ENCODE results near the gene BORCS6. TPM values are rescaled to one million over a fixed set of nuclear protein-coding genes. Genes with fewer than 3 reads are reported as not detected.
A peak's percentile ranks its signal among the peaks of the same experiment; 100 is the strongest.

The BORCS6 gene
- total and polyA plus RNA-seq, 2 of the 13 experiments (the other 11 are each of a cell fraction or from before 2014, with no cell fraction given), result 2.0 to 5.1 TPM

GRCh38 chr17:8138672-8139371 lies 51.2 kb downstream of the BORCS6 start (continued):
- TF ChIP-seq FOXK1 (CRISPR knock-in tag; IDR thresholded peaks at IDR 0.05; ENCODE audit: borderline replicate concordance, low read depth), result no peak
- no peak for TF ChIP-seq ZNF678 (CRISPR knock-in tag; IDR thresholded peaks at IDR 0.05)
- no peak for TF ChIP-seq ZIK1 (CRISPR knock-in tag; IDR thresholded peaks at IDR 0.05; ENCODE audit: borderline replicate concordance, low read depth)
- TF ChIP-seq FOXO1 (CRISPR knock-in tag; IDR thresholded peaks at IDR 0.05), result peak; percentile 25; the same call in 1 of the 2 replicates
- peak; percentile 59; the same call in 1 of the 2 replicates for TF ChIP-seq ZNF362 (CRISPR knock-in tag; IDR thresholded peaks at IDR 0.05; ENCODE audit: borderline replicate concordance)
- no peak for TF ChIP-seq ZNF180 (CRISPR knock-in tag; IDR thresholded peaks at IDR 0.05; ENCODE audit: borderline replicate concordance, low read depth)
- no peak; the same call in 1 of the 2 replicates for TF ChIP-seq CBX5 (CRISPR knock-in tag; IDR thresholded peaks at IDR 0.05; ENCODE audit: borderline replicate concordance)
- TF ChIP-seq ERF (CRISPR knock-in tag; IDR thresholded peaks at IDR 0.05), result peak; percentile 88; the same call in 1 of the 2 replicates
- no peak; the same call in 1 of the 2 replicates for TF ChIP-seq CREB3 (CRISPR knock-in tag; IDR thresholded peaks at IDR 0.05)
- TF ChIP-seq JUND (CRISPR knock-in tag; IDR thresholded peaks at IDR 0.05), result no peak
- TF ChIP-seq ZNF740 (CRISPR knock-in tag; IDR thresholded peaks at IDR 0.05), result no peak
- TF ChIP-seq FOXJ3 (CRISPR knock-in tag; IDR thresholded peaks at IDR 0.05; ENCODE audit: borderline replicate concordance), result no peak
- 0 out of 2 replicates have a peak, but pooled peaks have one; percentile 9 for TF ChIP-seq SRF (IDR thresholded peaks at IDR 0.05; ENCODE audit: low read depth, low read length)
- peak; percentile 32; the same call in 1 of the 2 replicates for TF ChIP-seq HNF4A (CRISPR knock-in tag; IDR thresholded peaks at IDR 0.05)
- no peak for TF ChIP-seq JUNB (CRISPR knock-in tag; IDR thresholded peaks at IDR 0.05; ENCODE audit: borderline replicate concordance)
- TF ChIP-seq ZNF382 (CRISPR knock-in tag; IDR thresholded peaks at IDR 0.05; ENCODE audit: borderline replicate concordance), result no peak
- TF ChIP-seq ZBTB43 (CRISPR knock-in tag; conservative IDR thresholded peaks at IDR 0.05), result 0 out of 2 replicates have a peak, but pooled peaks have one; percentile 29
- TF ChIP-seq HIVEP1 (CRISPR knock-in tag; IDR thresholded peaks at IDR 0.05), result no peak
- TF ChIP-seq TEF (CRISPR knock-in tag; IDR thresholded peaks at IDR 0.05), result no peak
- TF ChIP-seq PHF8 (CRISPR knock-in tag; IDR thresholded peaks at IDR 0.05), result no peak
- peak; percentile 70 for TF ChIP-seq CTCF (CRISPR knock-in tag; IDR thresholded peaks at IDR 0.05)
- no peak; the same call in 1 of the 2 replicates for TF ChIP-seq ZNF558 (CRISPR knock-in tag; IDR thresholded peaks at IDR 0.05; ENCODE audit: borderline replicate concordance)
- peak; percentile 96; the same call in 1 of the 2 replicates for TF ChIP-seq CHD4 (IDR thresholded peaks at IDR 0.05; ENCODE audit: borderline replicate concordance, low read length)
- peak; percentile 60 for TF ChIP-seq STAG1 (CRISPR knock-in tag; IDR thresholded peaks at IDR 0.05)

All from HepG2 (cell line).